Left lung (tissue), 14 donors: Measurements from ENCODE around the gene TRAPPC10. TPM values are rescaled to one million over a fixed set of nuclear protein-coding genes. Genes with fewer than 3 reads are reported as not detected.

Source experiments
- ATAC-seq: fragments of 200-7000 bp; cut with Tn5 transposase; one replicate; pipeline ENCODE4 v1.9.1; 2020; ENCODE audit warnings: moderate library complexity
- DNase-seq, 4 donors: peaks; one replicate each; pipeline ENCODE4 v3.0.0-alpha.2; 2013 to 2020
- H3K27ac ChIP-seq, 2 donors: fragments of 200-600 bp; sonication (generic) in 1 of 2; one replicate each; pipeline versions ENCODE4 v1.5.0 to v1.8.0; 2020 to 2021
- H3K27me3 ChIP-seq, 2 donors: fragments of 200-600 bp; sonication (generic) in 1 of 2; one replicate each; pipeline versions ENCODE4 v1.5.0 to v1.8.0; 2020 to 2021
- H3K36me3 ChIP-seq, 2 donors: fragments of 200-600 bp; sonication (generic) in 1 of 2; one replicate each; pipeline versions ENCODE4 v1.5.0 to v1.8.0; 2020 to 2021
- H3K4me1 ChIP-seq, 2 donors: fragments of 200-600 bp; one replicate each; pipeline ENCODE4 v1.8.0; 2021
- H3K4me3 ChIP-seq, 2 donors: fragments of 200-600 bp; sonication (generic) in 1 of 2; one replicate each; pipeline versions ENCODE4 v1.5.0 to v1.8.0; 2020 to 2021; ENCODE audit warnings: mild to moderate bottlenecking in 1 of 2
- H3K9me3 ChIP-seq, 2 donors: fragments of 200-600 bp; sonication (generic) in 1 of 2; one replicate each; pipeline versions ENCODE4 v1.5.0 to v1.8.0; 2020 to 2021
- CTCF ChIP-seq, 2 donors: fragments of 200-600 bp; sonication (generic) in 1 of 2; IDR thresholded peaks; one replicate each; pipeline versions ENCODE4 v1.5.0 to v1.8.0; 2021; ENCODE audit warnings: antibody characterized with exemption in 2 of 2
- intact Hi-C, 2 donors: fragments of 100-400 bp; cut with DNase I; formaldehyde crosslinking; loops; one replicate each; pipeline versions ENCODE4 v1.11.2 to v1.14.2; 2022
- long read RNA-seq, 12 donors: library from polyadenylated mRNA in 2 of 12; unstranded in 2 of 12; transcript quantifications; one replicate each; pipeline ENCODE4 v2.0.0 and lab custom pipeline, GENCODE V29; 2019 to 2026
- polyA plus RNA-seq, 6 donors: library from polyadenylated mRNA; unstranded; fragments of 120-200 nt; gene quantifications; one replicate each; pipeline ENCODE4 v1.2.1, GENCODE V29; 2013; ENCODE audit not compliant: insufficient read length in 6 of 6
- total RNA-seq, 2 donors: library from RNA; stranded (reverse); fragmentation: NEBNext Ultra II Directional; extraction: Animal tissue kit (Norgen Biotek cat#: 25700); gene quantifications; one replicate each; pipeline ENCODE4 v1.2.1, GENCODE V29; 2021
- donor health status: DM: no; HTN: yes; CAD: no.
- donor health status: DM: no; HTN: no; CAD: no.

The TRAPPC10 gene
- total RNA-seq (10 to 100 TPM; 32.6 to 43.5 TPM), polyA plus RNA-seq (10 to 100 TPM; 26.6 to 32.7 (median 27.5) TPM)
- long read RNA-seq, donor 1, full-length matches to known transcripts: 2 of 2 reads
- long read RNA-seq, donor 1, partial matches to known transcripts: 0 of 2 reads
- long read RNA-seq, donor 1, other reads (novel, unspliced or antisense): 0 of 2 reads
- long read RNA-seq, donor 2: 0 reads
- long read RNA-seq, donor 3, full-length matches to known transcripts: 1 of 1 reads
- long read RNA-seq, donor 3, partial matches to known transcripts: 0 of 1 reads
- long read RNA-seq, donor 3, other reads (novel, unspliced or antisense): 0 of 1 reads
- long read RNA-seq, donor 4, partial matches to known transcripts: 5 of 5 reads
- long read RNA-seq, donor 4, other reads (novel, unspliced or antisense): 0 of 5 reads
- long read RNA-seq, donor 5: 0 reads
- long read RNA-seq, donor 6: 0 reads
- long read RNA-seq, donor 7, full-length matches to known transcripts: 1 of 1 reads
- long read RNA-seq, donor 7, partial matches to known transcripts: 0 of 1 reads
- long read RNA-seq, donor 7, other reads (novel, unspliced or antisense): 0 of 1 reads
- long read RNA-seq, donor 8, full-length matches to known transcripts: 4 of 4 reads
- long read RNA-seq, donor 8, partial matches to known transcripts: 0 of 4 reads
- long read RNA-seq, donor 8, other reads (novel, unspliced or antisense): 0 of 4 reads
- long read RNA-seq, donor 9: 0 reads
- long read RNA-seq, donor 10, partial matches to known transcripts: 1 of 3 reads
- long read RNA-seq, donor 10, other reads (novel, unspliced or antisense): 1 of 3 reads
- long read RNA-seq, donor 11, partial matches to known transcripts: 0 of 1 reads
- long read RNA-seq, donor 11, other reads (novel, unspliced or antisense): 0 of 1 reads
- long read RNA-seq, donor 12, partial matches to known transcripts: 0 of 1 reads
- long read RNA-seq, donor 12, other reads (novel, unspliced or antisense): 0 of 1 reads

GRCh38 chr21:44011579-44012473 lies at the start of gene TRAPPC10:
TSS of gene TRAPPC10 (plus strand) at chr21:44012309. CDS start at chr21:44012494, 185 bp downstream.
- Histone ChIP-seq H3K9me3 (no peaks in the 10 kb centered on the region), H3K27me3 (no peaks in the 10 kb centered on the region), H3K4me1 (peaks cover 0 to 45% of the 10 kb centered on the region in 2 donors), H3K27ac (peak within 1 kb of the TSS; percentile 94 to 97), H3K4me3 (peak within 1 kb of the TSS; percentile 80 to 85), H3K36me3 (no peaks in the 10 kb centered on the region)
- TF ChIP-seq CTCF (IDR thresholded peaks at IDR 0.05): no peak
- intact Hi-C loops: no loop called here
- DNase-seq: peak; percentile 85 to 97 (median 89)
- ATAC-seq: peak; percentile 90

- intact Hi-C loops: no loop called here
- ATAC-seq: no peak
- Histone ChIP-seq H3K36me3 (peaks cover 0 to 64% of the 10 kb centered on the region in 2 donors), H3K4me1 (no peaks in the 10 kb centered on the region), H3K4me3 (no peak overlapping the region), H3K27me3 (no peaks in the 10 kb centered on the region), H3K9me3 (no peaks in the 10 kb centered on the region), H3K27ac (no peak overlapping the region)
- TF ChIP-seq CTCF (IDR thresholded peaks at IDR 0.05): no peak
- peak in 1 of 4 donors; percentile 76 for DNase-seq
Measured at GRCh38 chr21:43965911-43966585, 46.1 kb upstream of the TRAPPC10 start.

GRCh38 chr21:43966946-43967512 lies 45.1 kb upstream of the TRAPPC10 start:
- H3K27me3 ChIP-seq: no peaks in the 10 kb centered on the region
- no peak overlapping the region for H3K4me3 ChIP-seq
- no peaks in the 10 kb centered on the region for H3K9me3 ChIP-seq
- H3K27ac ChIP-seq: no peak overlapping the region
- DNase-seq (peak in 1 of 4 donors; percentile 57), ATAC-seq (no peak)
- H3K4me1 ChIP-seq: no peaks in the 10 kb centered on the region
- intact Hi-C loops: no loop called here
- TF ChIP-seq CTCF (IDR thresholded peaks at IDR 0.05): no peak
- peaks cover 0 to 64% of the 10 kb centered on the region in 2 donors for H3K36me3 ChIP-seq

- no peak for ATAC-seq
Measured at GRCh38 chr21:43967981-43968380, 44.1 kb upstream of the TRAPPC10 start.

More at GRCh38 chr21:43967981-43968380, 44.1 kb upstream of the TRAPPC10 start:
- Histone ChIP-seq H3K27me3 (no peaks in the 10 kb centered on the region), H3K4me3 (no peak overlapping the region), H3K36me3 (peaks cover 0 to 74% of the 10 kb centered on the region in 2 donors), H3K27ac (no peak overlapping the region), H3K4me1 (peaks cover 0 to 8% of the 10 kb centered on the region in 2 donors), H3K9me3 (no peaks in the 10 kb centered on the region)
- no peak for TF ChIP-seq CTCF (IDR thresholded peaks at IDR 0.05)
- intact Hi-C loops: no loop called here
- DNase-seq: peak in 1 of 4 donors; percentile 70
